ENCODE results near the gene SLC26A5.

SLC26A5 gene

DNA sequence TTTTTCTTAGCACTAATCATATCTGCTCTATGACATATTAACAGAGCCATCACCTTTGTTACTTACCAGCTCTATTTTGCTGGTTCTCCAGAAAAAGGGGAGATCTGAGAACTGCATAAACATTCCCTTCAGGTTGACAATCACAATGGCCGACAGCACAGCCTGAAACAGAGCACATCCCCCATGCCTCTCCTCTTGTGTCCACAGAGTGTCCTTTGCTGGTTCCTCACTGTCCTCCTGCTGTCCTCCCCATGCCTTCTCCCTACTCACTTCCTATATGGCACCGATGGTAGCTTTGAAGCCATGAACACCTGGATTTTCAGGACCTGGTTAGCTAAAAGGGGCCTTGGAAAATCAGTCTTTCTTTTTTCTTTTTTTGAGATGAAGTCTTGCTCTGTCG is 56.7 kb downstream of the SLC26A5 start:
- Histone ChIP-seq H3K27me3 (peaks cover 5% of the 10 kb centered on the region), H3K27ac (no peak overlapping the region), H3K4me3 (ENCODE audit: low read depth in 1 of 2, low read length in 1 of 2) (no peak overlapping the region), H3K9me3 (no peaks in the 10 kb centered on the region), H3K4me1 (ENCODE audit: control insufficient read depth in 1 of 2, insufficient read depth in 1 of 2, low read depth in 1 of 2, low read length in 1 of 2) (no peaks in the 10 kb centered on the region), H3K36me3 (no peaks in the 10 kb centered on the region)
- TF ChIP-seq, protein P1, sequence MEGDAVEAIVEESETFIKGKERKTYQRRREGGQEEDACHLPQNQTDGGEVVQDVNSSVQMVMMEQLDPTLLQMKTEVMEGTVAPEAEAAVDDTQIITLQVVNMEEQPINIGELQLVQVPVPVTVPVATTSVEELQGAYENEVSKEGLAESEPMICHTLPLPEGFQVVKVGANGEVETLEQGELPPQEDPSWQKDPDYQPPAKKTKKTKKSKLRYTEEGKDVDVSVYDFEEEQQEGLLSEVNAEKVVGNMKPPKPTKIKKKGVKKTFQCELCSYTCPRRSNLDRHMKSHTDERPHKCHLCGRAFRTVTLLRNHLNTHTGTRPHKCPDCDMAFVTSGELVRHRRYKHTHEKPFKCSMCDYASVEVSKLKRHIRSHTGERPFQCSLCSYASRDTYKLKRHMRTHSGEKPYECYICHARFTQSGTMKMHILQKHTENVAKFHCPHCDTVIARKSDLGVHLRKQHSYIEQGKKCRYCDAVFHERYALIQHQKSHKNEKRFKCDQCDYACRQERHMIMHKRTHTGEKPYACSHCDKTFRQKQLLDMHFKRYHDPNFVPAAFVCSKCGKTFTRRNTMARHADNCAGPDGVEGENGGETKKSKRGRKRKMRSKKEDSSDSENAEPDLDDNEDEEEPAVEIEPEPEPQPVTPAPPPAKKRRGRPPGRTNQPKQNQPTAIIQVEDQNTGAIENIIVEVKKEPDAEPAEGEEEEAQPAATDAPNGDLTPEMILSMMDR (IDR thresholded peaks at IDR 0.05), result no peak

DNA sequence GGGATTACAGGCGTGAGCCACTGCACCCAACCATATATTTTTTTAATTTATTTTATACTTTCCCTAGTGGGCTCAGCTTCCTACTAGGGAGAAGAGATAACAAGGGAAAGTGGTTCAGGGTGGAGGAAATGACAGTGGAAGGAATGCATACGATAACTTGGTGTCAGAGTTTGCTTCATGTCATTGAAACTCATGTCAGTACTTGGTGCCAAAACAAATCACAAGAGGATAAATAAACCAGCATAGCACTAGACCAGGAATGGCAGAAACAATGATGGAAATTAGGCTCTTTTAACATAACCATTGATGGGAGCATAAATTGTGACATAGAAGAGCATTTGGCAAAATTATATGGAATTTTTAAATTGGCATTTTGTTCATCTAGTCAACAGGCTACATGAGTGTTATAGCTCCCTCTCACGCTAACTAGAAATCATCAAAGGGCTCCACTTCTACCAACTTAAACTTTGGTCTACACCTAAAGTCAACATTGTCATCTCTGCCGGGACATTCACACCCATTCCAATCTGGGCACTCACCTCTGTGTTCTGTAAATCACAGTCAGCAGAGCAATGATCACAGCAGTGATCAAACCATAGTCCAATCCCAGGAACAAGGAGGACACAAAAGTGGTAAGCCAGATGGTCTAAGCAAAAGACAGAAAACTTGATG is 57.4 kb downstream of the SLC26A5 start:
- H3K27ac ChIP-seq, result no peak overlapping the region
- no peak overlapping the region for H3K4me3 ChIP-seq (ENCODE audit: low read depth in 1 of 2, low read length in 1 of 2)
- no peaks in the 10 kb centered on the region for H3K36me3 ChIP-seq
- peaks cover 5% of the 10 kb centered on the region for H3K27me3 ChIP-seq
- H3K4me1 ChIP-seq (ENCODE audit: control insufficient read depth in 1 of 2, insufficient read depth in 1 of 2, low read depth in 1 of 2, low read length in 1 of 2), result no peaks in the 10 kb centered on the region
- no peaks in the 10 kb centered on the region for H3K9me3 ChIP-seq
- TF ChIP-seq, protein P1 (IDR thresholded peaks at IDR 0.05), result no peak

DNA sequence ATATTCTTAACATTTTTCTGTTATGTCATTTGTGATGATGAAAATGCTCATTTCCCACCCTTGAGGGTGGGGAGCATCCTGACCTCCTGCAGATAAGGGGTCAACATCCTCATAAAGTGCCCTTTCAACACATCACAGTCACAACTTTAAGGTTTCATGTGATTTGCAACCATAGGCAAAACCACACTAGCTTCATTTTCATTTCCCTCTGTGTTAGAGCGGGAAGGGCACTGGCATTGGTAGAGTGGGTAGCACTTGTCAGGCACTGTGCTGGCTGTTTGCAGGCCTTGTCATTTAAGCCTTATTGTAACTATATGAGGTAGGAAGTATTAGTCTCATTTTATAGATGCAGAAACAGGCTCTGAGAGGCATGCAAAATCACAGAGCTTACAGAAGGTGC is 58.8 kb downstream of the SLC26A5 start:
- H3K4me3 ChIP-seq (ENCODE audit: low read depth in 1 of 2, low read length in 1 of 2), result no peak overlapping the region
- no peaks in the 10 kb centered on the region for H3K36me3 ChIP-seq
- TF ChIP-seq, protein P1 (IDR thresholded peaks at IDR 0.05), result no peak
- H3K27me3 ChIP-seq, result peaks cover 5% of the 10 kb centered on the region
- no peak overlapping the region for H3K27ac ChIP-seq
- no peaks in the 10 kb centered on the region for H3K9me3 ChIP-seq
- no peaks in the 10 kb centered on the region for H3K4me1 ChIP-seq (ENCODE audit: control insufficient read depth in 1 of 2, insufficient read depth in 1 of 2, low read depth in 1 of 2, low read length in 1 of 2)

DNA sequence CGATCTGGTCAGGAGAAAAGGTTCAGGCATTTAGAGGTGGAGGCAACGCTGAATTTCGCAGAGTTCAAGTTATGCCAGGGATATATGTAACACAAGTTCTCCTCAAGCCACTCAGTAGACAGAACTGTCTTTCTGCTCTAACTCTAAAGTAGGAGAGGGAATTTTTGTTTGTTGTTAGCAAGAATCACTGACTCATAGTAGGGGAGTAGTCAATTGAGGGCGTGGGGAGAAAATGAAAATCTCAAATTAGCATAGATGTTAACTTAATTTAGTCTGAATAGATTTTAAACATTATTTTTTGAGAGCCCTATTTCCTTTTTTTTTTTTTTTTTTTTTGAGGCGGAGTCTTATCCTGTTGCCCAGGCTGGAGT is 64.0 kb downstream of the SLC26A5 start:
- Histone ChIP-seq H3K9me3 (no peaks in the 10 kb centered on the region), H3K4me1 (ENCODE audit: control insufficient read depth in 1 of 2, insufficient read depth in 1 of 2, low read depth in 1 of 2, low read length in 1 of 2) (no peaks in the 10 kb centered on the region), H3K36me3 (no peaks in the 10 kb centered on the region), H3K27me3 (peaks cover 26% of the 10 kb centered on the region), H3K4me3 (ENCODE audit: low read depth in 1 of 2, low read length in 1 of 2) (no peak overlapping the region), H3K27ac (no peak overlapping the region)
- TF ChIP-seq, protein P1 (IDR thresholded peaks at IDR 0.05), result no peak

DNA sequence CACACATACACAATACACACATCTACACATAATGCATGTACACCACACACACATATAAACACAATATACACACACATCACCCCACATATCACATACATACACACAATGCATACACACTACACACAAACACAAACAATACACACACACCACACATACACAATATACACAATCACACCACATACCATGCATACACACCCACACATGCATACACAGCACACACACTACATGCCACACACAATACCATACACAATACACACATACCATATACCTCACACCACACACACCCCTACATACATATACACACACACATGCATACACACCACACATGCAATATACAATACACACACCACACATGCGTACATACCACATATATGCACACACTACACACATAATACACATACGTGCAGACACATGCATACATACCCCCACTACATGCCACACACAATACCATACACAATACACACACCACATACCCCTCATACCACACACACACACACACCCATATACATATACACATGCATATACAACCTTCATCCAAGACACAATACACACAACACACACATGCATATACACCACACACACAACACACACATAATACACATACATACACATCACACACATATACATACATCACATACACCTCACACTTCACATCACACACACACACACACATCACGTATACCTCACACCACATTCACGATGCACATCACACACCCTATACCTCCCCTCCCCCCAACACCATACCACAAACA is 64.6 kb downstream of the SLC26A5 start:
- H3K4me3 ChIP-seq (ENCODE audit: low read depth in 1 of 2, low read length in 1 of 2), result no peak overlapping the region
- H3K27me3 ChIP-seq, result peaks cover 31% of the 10 kb centered on the region
- no peak overlapping the region for H3K27ac ChIP-seq
- H3K9me3 ChIP-seq, result no peaks in the 10 kb centered on the region
- TF ChIP-seq, protein P1 (IDR thresholded peaks at IDR 0.05), result no peak
- H3K4me1 ChIP-seq (ENCODE audit: control insufficient read depth in 1 of 2, insufficient read depth in 1 of 2, low read depth in 1 of 2, low read length in 1 of 2), result no peaks in the 10 kb centered on the region
- H3K36me3 ChIP-seq, result no peaks in the 10 kb centered on the region

Measured in neutrophil (primary cell).